ENCODE measurements around the gene FTCDNL1.

FTCDNL1 gene

DNA sequence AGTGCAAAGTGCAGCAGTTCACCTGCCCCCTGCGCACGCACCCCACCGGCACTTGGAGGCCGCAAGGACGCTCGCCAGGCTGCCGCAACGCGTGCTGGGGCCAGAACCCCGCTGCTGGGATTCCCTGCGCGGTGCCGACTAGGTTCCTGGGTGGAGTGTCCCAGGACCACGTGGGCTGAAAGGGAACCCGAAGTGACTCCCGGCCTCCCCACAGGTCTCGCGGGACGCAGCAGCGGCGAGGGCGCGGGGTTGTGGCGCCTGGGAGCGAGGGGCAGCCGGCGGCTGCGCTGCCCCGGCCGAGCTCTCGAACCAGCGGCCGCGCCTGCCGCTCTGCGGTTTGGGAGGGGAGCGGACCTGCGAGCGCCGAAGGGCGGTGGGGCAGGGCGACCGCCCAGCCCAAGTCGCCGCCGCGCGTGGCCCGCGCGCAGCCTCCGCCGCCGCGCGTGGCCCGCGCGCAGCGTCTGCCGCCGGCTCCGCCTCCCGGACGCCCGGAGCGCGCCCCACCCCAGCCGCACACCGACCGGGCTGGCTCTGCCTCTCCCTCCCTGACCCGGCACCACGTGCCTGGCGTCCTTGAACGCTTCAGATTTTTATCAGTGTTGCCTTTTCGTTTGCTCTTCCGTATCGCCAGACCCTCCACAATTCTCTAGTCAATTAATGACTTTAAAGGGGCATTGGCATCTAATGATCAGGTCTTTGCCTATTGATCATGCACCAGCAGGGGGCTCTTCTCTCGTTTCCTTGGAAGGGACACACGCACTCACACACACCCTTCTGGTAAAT lies at the start of gene FTCDNL1:
Gene FTCDNL1, minus strand, starts transcription at position 475 of the 783 bp plus-strand sequence. CDS start 2,230 bp downstream, outside the sequence.
- in situ Hi-C loops (cut with HindIII; ENCODE audit: low sequenced_read_pairs): no loop called here

DNA sequence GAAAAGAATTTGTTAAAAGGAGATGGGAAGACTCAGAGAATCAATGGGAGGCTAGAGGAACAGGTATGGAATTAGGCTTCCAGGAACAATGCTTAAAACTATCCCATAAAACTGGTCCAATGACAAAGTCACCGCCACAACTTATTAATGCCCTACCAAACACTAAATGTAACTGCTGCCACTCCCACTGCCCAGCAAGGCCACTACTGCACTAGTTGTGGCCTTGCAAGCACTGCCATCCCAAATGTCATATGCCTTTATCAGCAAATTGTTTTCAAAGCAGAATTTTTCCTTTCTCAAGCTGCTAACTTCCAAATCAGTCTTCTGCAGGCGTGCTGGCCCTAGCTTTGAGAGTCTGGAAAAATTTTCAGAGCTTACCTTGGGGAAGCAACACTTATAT lies 45.6 kb upstream of the FTCDNL1 start:
- in situ Hi-C loops (cut with HindIII; ENCODE audit: low sequenced_read_pairs): no loop called here

DNA sequence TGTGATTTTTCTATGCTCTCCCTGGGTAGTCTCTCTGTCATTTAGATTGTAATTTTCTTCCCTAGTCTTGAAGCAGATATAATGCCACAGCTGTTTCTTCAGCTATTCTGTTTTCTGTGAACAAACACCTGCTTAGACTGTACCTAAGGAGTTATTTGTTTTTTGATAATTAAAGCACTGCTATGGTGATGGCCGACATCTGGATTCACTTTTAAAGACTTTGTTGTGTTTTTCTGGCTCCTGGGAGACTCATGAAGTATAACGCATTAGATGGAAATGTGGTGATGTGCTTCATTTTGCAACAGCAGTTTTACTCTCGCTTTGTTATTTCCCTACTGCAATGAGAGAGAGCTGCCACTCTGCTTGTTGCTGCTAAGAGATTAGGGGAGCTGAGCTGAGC lies 44.4 kb upstream of the FTCDNL1 start:
- in situ Hi-C loops (cut with HindIII; ENCODE audit: low sequenced_read_pairs): no loop called here

DNA sequence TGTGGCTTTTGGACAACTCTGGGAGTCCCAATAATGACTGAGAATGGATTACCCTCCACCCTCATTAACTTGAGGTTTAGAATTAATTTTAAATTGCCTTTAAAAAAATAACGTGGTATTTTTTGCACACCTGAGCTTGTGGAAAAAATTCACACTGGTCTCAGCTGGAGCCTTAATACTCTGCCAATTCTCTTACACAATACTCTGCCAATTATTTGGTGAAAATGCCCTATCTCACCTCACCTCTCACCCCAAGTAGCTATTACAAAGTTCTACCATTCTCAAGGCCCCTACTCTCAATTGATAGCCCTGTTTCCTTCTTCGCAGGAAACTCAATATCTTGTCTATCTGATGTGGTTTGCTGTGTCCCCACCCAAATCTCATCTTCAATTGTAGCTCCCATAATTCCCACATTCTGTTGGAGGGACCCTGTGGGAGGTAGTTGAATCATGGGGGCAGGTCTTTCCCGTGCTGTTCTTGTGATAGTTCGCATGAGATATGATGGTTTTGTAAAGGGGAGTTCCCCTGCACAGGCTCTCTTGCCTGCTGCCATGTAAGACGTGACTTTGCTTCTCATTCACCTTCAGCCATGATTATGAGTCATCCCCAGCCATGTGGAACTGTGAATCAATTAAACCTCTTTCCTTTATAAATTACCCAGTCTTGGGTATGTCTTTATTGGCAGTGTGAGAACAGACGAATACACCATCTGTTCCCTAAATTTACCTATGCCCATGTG lies 32.7 kb upstream of the FTCDNL1 start:
- in situ Hi-C loops (cut with HindIII; ENCODE audit: low sequenced_read_pairs): no loop called here

DNA sequence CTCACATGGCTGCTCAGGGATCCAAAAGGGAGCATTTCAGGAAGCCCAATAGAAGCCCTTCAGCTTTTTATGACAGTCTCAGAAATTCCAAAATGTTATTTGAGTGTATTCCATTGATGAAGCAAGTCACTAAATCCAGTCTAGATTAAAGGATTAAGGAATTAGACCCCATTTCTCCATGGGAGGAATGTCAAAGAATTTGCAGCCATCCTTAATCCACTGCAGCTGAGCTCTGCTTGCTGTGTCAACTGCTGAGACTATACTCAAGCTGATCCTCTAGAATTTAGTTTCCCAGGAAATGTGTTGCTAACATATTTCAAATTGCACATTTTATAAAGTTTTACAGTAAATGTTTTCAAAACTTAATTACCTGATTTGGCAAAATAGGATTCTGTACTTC lies 31.7 kb upstream of the FTCDNL1 start:
- in situ Hi-C loops (cut with HindIII; ENCODE audit: low sequenced_read_pairs): no loop called here

DNA sequence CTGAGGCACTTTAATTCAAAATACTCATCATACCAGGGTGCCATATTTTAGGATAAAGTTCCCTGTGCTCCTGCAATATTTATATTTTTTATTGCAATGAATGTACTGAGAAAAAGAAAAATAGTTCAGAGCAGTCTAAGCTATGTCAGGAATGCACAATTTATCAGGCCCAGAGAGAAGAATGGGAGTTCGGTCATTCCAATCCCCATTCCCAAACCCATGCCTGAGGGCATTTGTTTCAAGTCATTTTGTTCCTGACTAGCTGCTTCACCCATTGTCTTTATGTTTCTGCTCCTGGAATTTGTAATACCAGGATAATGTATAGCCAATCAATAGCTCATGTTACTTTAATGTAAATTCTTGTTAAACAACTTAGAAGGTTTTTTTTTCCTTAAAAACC lies 24.4 kb upstream of the FTCDNL1 start:
- in situ Hi-C loops (cut with HindIII; ENCODE audit: low sequenced_read_pairs): no loop called here

DNA sequence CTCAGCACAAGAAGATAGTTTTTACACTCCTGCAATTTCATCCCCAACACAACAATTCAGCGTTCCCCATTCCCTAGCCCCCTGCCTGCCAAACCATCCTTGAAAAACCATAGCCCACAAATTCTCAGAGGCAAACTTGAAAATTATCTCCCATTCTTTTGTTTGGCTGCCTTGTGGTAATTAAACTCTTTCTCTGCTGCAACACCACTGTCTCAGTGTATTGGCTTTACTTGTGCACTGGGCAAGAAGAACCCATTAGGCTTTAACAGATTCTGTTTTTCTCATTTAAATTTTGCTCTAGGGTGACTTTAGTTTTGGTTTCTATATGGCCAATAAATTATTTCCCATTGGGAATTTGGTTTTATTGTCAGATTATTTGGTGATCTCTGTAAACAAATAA lies 23.2 kb upstream of the FTCDNL1 start:
- in situ Hi-C loops (cut with HindIII; ENCODE audit: low sequenced_read_pairs): no loop called here

DNA sequence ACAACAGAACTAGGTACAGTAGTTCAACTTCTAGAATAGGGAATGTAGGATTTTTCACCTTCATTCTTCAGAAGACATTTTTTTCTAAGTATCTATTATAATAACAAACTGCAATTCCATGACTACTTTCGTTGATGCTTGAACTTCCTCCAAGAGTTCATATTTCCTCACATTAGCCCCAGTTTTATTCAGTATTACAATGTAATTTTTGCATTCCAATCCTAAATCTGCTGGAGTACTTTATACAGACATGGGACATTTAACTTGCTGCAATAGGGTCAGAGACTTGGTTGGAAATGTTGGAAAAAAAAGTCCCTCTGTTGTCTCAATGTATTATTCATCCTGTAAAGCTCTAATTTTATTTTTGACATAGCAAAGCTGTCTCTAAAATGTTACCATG lies 19.6 kb upstream of the FTCDNL1 start:
- in situ Hi-C loops (cut with HindIII; ENCODE audit: low sequenced_read_pairs): no loop called here

DNA sequence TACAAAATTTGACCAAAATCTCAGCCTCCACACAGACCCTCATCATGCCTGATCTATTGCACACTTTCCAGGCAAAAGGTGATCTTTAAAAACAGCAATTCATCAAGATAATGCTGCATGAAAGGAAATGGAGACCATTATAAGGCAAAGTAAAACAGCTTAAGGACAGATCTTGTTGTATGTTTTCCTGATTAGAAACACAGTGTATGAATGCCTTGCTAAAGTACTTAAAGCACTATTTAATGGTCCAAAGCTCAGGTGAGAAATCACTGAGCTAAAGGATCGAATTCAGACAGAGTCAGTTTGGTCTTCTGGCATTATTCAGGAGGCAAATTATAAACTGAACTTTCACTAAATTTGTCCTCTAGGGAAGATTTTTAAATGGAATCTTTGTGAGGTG lies 18.7 kb upstream of the FTCDNL1 start:
- in situ Hi-C loops (cut with HindIII; ENCODE audit: low sequenced_read_pairs): no loop called here

DNA sequence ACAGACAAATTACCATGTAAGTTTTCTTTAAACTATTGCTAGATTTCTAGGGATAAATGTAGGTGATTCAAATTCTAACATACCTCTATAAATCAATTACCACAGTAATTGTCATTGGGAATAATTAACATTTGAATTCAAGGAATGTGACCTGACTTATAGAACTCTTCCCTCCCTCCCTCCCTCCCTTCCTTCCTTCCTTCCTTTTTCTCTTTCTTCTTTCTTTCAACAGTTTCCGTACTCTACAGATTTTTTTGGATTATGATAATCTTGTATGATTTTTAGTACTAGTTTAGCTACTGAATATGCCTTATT lies 18.2 kb upstream of the FTCDNL1 start:
- in situ Hi-C loops (cut with HindIII; ENCODE audit: low sequenced_read_pairs): no loop called here

DNA sequence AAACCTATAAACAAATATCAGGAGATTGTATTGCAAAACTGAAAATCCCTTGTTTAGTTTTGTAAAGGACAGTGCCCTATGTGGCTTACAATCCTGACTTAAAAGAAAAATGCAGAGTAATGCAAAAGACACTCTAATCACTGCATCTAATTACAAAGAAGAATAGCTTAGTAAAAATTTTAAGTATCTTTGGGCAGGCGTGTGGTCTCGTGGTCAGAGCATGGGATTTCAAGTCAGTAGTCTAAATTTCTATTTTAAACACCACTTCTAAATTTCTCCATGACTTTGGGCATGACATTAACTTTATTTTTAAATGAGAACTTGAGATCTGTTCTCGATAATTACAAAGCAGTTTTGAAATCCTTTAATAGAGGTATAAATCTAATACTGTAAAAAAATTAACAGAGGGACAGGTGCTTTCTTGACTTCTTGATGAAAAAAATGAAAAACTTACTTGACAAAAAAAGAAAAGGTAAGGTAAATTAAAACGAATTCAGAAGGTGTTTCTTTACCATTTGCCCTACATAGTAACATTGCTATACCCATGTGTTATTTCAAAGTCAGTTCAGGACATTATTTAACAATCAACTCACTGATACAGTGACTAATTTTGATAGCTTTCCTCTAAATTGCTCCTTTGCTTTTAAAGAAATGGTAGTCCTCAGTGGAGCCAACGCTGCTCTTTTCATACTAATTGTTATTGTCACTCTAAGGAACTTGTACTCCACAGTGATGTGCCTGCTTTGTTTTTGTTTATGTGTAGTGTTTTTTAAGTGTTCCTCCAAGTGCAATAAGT lies 17.6 kb upstream of the FTCDNL1 start:
- in situ Hi-C loops (cut with HindIII; ENCODE audit: low sequenced_read_pairs): no loop called here

DNA sequence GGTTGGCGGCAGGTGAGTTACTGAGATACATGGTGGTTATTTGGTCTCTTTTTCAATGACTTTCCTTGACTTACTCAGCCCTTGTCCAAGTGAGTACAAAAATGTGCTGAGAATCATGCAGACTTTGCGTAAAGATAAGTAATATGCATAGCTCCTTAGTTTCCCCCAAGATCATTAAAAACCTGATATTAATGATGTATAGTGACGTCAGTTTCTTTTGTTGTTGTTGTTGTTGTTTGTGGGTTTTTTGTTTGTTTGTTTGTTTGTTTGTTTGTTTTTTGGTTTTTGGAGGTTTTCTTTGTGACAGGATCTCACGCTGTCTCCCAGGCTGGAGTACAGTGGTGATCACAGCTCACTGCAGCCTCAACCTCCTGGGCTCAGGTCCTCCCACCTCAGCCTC lies 14.9 kb upstream of the FTCDNL1 start:
- in situ Hi-C loops (cut with HindIII; ENCODE audit: low sequenced_read_pairs): no loop called here

DNA sequence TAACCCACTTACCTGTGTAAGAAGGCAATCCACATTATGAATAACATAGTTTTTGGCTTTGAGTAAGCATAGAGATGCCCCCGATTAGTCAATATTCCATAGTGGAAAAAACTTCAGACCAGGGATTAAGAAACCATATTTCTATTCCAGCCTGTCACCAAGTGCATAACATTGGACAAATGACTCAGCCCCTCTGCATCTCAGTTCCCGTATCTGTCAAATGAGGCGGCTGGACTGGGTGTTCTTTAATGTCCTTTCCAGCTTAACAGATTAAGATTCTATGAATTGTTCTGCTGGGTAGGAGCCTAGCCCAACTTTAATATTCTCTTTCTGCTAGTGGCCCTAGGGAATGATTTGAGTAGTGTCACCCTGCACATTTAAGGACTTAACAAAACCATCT lies 11.8 kb upstream of the FTCDNL1 start:
- in situ Hi-C loops (cut with HindIII; ENCODE audit: low sequenced_read_pairs): no loop called here

DNA sequence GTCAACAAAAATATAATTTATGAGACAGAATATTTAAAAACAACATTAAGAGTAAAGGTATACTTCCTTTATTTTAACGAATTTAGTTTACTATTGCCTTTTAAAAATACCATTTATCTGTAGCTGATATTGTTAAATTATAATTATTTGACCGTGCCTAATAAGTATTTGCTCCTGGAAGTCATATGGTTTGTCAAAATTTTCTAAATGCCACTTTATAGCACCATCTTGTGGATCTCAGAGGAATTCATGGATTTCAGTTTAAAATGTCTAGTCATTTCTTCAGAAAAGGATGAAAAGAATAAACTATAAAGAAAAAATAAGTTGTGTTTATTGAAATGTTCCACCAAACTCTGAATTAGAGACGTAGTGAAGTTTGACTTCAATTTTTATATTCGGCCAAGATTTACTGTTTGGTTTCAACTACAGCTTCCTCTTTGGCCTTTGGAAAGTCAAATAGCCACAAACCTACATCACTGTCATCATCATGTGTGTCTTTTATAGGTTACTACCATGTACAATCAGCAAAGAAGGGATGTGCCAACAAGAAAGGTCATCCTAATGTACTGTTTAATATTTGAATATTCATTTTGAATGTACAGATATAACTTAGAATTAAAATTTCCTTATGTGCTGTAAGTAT lies 10.3 kb upstream of the FTCDNL1 start:
- in situ Hi-C loops (cut with HindIII; ENCODE audit: low sequenced_read_pairs): no loop called here

DNA sequence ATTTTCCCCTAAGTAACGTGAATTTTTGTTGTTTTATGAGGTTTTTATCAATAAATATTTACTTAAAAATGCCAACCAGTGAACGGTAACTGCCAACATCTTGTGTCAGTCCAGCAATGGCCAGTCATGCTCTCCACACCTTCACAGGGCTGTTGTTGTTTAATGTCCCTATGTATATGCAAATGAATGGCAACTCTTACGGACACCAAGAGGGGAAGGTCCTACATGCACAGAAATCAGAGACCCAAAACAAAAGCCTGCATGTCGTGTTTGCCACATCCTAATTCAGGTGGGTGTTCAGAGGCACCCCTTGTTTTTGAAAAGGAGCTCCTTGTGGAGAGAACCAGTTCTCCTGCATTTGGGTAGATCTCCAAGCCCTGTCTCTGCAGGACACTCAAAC lies 4.8 kb upstream of the FTCDNL1 start:
- in situ Hi-C loops (cut with HindIII; ENCODE audit: low sequenced_read_pairs): no loop called here

DNA sequence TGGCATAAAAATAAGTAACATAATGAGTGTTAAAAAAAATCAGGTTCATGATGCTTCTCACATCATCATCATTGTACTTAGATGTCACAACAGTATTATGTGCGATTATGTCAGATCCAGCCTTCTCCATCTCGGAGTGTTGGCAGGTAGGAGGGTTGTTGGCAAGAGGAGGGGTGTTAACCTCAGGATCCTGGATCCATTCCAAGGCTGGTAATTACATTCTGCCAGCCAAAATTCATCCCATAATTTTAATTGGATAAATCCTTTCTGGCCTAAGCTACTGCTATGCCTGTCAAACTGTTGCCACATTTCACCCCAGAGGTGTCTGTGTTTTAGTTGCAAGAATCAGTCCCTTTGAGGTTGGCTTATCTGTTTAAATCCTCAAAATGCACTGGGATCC lies 891 bp upstream of the FTCDNL1 start:
- in situ Hi-C loops (cut with HindIII; ENCODE audit: low sequenced_read_pairs): no loop called here

DNA sequence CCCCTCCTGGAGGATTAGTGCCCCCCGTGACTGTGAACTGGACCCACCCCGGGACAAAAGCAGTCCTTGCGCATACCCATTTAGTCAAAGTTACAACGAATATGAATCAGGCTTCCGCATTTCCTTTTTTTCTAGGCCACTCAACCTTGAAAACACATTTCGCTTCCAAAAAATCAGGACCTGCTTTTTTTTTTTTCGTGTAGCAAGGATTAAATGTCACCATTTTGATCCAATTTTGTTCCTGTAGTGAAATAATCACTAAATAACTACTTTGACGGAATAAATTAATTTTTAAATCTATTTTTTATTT lies 464 bp upstream of the FTCDNL1 start:
- in situ Hi-C loops (cut with HindIII; ENCODE audit: low sequenced_read_pairs): no loop called here

DNA sequence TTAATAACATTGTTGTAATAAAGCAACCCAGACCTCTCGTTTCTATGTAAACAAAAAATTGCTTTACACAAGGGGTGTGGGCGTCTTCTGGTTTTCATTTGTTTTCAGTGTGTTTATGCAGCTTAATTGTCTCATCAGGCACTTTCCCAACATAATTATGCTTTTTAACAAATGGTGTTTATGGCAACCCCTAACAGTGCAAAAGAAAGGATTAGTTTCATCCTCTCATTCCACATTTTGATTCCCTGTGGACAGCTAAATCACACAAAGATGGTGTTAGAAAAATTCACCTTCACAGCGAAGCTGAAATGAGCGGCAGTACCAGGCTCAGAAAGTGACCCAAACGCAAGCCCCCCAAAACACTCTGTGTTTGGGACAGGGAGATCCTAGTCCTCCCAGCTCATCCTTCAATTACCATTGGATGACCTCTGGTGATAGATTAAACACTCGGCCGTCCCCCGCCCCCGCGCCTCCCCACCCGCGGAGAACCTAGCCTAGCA lies 724 bp downstream of the FTCDNL1 start:
- in situ Hi-C loops (cut with HindIII; ENCODE audit: low sequenced_read_pairs): no loop called here

DNA sequence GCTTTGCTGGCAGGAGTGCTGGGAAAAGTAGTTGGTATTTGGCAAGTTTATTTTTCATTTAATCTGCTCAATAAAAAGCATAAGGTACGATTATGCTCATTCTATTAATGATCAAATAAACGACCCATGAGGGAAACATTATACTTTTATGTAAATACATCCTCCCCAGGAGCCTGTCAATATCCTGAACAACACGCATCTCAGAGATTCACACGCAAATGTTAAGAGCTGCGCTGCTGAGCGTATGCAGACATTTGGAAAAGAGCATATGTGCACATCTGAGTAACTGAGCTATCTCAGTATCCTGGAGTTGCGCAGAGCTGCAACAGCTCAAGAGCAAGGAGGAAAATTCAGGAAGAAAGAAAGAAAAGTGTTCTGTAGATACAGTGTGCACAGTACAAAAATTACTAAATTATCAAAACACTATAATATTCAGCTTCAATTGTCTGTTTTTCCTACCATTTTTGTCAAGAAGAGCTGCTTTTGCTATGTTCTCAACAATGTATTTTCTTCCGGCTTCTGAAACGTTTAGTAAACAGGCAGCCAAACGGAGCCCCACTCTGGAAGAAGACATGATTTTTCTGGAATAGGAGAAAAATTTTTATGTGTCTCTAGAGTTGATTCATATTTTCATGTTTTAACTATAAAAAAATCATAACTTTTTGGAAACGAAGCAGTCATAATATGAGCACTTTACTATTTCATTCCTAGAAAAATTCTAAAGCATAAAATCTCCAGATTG lies 2.4 kb downstream of the FTCDNL1 start:
- in situ Hi-C loops (cut with HindIII; ENCODE audit: low sequenced_read_pairs): no loop called here

DNA sequence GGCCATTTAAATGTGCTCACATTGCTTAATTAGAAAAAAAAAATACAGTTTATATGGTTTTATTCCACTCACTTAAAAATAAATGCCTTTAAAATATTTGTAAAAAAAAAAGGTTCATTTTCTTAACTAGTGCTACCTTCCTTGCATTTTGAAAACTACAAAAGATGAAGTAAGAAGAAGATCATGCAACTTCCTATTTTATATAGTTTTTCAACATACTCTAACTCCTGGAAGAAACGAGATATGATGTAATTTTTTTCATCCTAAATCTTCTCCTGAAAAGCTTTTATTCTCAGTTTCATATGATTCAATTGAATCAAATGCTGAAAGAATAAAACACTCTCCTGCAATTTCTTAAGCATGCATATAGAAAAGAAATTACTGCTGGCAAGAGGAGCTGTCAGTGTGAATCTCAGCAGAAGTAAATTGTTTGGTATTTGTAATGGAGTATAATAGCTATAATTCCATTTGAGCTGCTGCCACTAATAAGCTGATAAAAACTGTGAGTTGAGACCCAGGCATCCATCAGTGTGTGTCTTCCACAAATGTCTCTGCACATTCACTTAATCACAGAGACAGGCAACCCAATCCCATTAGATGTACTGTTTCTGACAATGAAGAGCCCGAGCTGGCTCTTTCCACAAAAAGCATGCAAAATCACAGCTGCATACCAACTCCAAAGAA lies 3.7 kb downstream of the FTCDNL1 start:
- in situ Hi-C loops (cut with HindIII; ENCODE audit: low sequenced_read_pairs): no loop called here

Data from DLD1 (cell line).